ENCODE measurements around the gene RESF1. TPM values are rescaled to one million over a fixed set of nuclear protein-coding genes. Genes with fewer than 3 reads are reported as not detected.

Gene RESF1
- polyA plus RNA-seq, 3 donors: 26.8 to 82.9 (median 32.7) TPM

DNA sequence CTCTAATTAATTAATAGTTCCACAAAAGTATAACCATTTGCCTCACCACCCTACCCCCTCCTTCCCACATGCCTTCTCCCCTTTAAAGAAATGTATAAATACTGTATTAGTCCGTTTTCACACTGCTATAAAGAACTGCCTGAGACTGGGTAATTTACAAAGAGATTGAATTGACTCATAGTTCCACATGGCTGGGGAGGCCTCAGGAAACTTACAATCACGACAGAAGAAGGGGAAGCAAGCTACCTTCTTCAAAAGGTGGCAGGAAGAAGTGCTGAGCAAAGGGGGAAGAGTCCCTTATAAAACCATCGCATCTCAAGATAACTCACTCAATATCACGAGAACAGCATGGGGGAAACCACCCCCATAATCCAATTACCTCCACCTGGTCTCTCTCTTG lies 8.2 kb upstream of the RESF1 start:
- Histone ChIP-seq H2AFZ (ENCODE audit: insufficient read depth, low read depth, low read length, poor library complexity, severe bottlenecking) (no peak overlapping the region), H3K9ac (ENCODE audit: insufficient read depth, low read length, poor library complexity, severe bottlenecking) (no peak overlapping the region), H4K20me1 (ENCODE audit: insufficient read depth, low read length) (no peaks in the 10 kb centered on the region), H3K4me2 (replicated peaks; ENCODE audit: extremely low read depth, low read length, poor library complexity, severe bottlenecking) (no peak overlapping the region), H3K36me3 (replicated peaks in 1 of 2; ENCODE audit: control insufficient read depth in 1 of 2, insufficient read depth in 2 of 2, low read length in 2 of 2) (no peaks in the 10 kb centered on the region), H3K79me2 (ENCODE audit: insufficient read depth, low read length) (no peaks in the 10 kb centered on the region), H3K4me3 (replicated peaks in 1 of 3; ENCODE audit: low read depth in 2 of 3, low read length in 3 of 3) (no peak overlapping the region), H3K27ac (ENCODE audit: low read depth in 1 of 2, low read length in 2 of 2) (no peak overlapping the region), H3K27me3 (ENCODE audit: control insufficient read depth in 2 of 2, insufficient read depth in 2 of 2, low read length in 2 of 2) (no peaks in the 10 kb centered on the region), H3K4me1 (ENCODE audit: control insufficient read depth in 1 of 2, insufficient read depth in 2 of 2, low read length in 2 of 2) (peaks cover 0 to 7% of the 10 kb centered on the region in 2 donors), H3K9me3 (replicated peaks in 1 of 2; ENCODE audit: control insufficient read depth in 1 of 2, insufficient read depth in 1 of 2, low read length in 2 of 2) (peaks cover 38 to 45% of the 10 kb centered on the region in 2 donors)
- peaks cover 14% of the 10 kb centered on the region for H3K4me1 Mint-ChIP-seq
- TF ChIP-seq, protein P1, sequence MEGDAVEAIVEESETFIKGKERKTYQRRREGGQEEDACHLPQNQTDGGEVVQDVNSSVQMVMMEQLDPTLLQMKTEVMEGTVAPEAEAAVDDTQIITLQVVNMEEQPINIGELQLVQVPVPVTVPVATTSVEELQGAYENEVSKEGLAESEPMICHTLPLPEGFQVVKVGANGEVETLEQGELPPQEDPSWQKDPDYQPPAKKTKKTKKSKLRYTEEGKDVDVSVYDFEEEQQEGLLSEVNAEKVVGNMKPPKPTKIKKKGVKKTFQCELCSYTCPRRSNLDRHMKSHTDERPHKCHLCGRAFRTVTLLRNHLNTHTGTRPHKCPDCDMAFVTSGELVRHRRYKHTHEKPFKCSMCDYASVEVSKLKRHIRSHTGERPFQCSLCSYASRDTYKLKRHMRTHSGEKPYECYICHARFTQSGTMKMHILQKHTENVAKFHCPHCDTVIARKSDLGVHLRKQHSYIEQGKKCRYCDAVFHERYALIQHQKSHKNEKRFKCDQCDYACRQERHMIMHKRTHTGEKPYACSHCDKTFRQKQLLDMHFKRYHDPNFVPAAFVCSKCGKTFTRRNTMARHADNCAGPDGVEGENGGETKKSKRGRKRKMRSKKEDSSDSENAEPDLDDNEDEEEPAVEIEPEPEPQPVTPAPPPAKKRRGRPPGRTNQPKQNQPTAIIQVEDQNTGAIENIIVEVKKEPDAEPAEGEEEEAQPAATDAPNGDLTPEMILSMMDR (IDR thresholded peaks at IDR 0.05): no peak
- H3K9me3 Mint-ChIP-seq: peaks cover 33 to 60% (median 46%) of the 10 kb centered on the region in 7 donors
- intact Hi-C loops (cut with micrococcal nuclease): no loop called here
- H3K27me3 Mint-ChIP-seq (ENCODE audit: low read depth in 3 of 3): peaks cover 0 to 3% (median 0%) of the 10 kb centered on the region in 3 donors
- WGBS (ENCODE audit: insufficient coverage): no CpG with 5 or more reads among the region's 4 CpGs
- no peak overlapping the region for H3K4me3 Mint-ChIP-seq
- H3K36me3 Mint-ChIP-seq: peaks cover 13 to 21% of the 10 kb centered on the region in 2 donors
- H3K27ac Mint-ChIP-seq: no peak overlapping the region
- no peak for DNase-seq

DNA sequence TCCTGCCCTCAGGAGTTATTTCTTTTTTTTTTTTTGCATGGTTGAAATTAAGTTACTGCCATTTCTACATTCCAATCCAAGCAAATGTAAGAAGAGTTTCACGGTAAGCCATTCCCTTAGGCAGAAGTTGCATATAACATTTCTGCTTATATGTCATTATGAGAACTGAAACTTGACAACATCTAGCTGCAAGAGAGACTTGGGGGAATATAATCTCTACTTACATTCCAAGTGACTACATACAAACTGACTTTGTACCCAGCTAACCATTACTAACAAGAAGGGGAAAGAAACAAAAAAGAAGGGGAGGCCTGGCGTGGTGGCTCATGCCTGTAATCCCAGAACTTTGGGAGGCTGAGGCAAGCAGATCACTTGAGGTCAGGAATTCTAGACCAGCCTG lies 7.3 kb upstream of the RESF1 start:
- peaks cover 36 to 62% (median 47%) of the 10 kb centered on the region in 7 donors for H3K9me3 Mint-ChIP-seq
- peaks cover 0 to 3% (median 0%) of the 10 kb centered on the region in 3 donors for H3K27me3 Mint-ChIP-seq (ENCODE audit: low read depth in 3 of 3)
- H3K36me3 Mint-ChIP-seq: peaks cover 17 to 25% of the 10 kb centered on the region in 2 donors
- H3K9ac ChIP-seq (ENCODE audit: insufficient read depth, low read length, poor library complexity, severe bottlenecking): no peak overlapping the region
- H3K36me3 ChIP-seq (replicated peaks in 1 of 2; ENCODE audit: control insufficient read depth in 1 of 2, insufficient read depth in 2 of 2, low read length in 2 of 2): no peaks in the 10 kb centered on the region
- H3K4me3 Mint-ChIP-seq: no peak overlapping the region
- H2AFZ ChIP-seq (ENCODE audit: insufficient read depth, low read depth, low read length, poor library complexity, severe bottlenecking): no peak overlapping the region
- TF ChIP-seq, protein P1 (IDR thresholded peaks at IDR 0.05): no peak
- peaks cover 0 to 7% of the 10 kb centered on the region in 2 donors for H3K4me1 ChIP-seq (ENCODE audit: control insufficient read depth in 1 of 2, insufficient read depth in 2 of 2, low read length in 2 of 2)
- no CpG with 5 or more reads among the region's 2 CpGs for WGBS (ENCODE audit: insufficient coverage)
- H4K20me1 ChIP-seq (ENCODE audit: insufficient read depth, low read length): no peaks in the 10 kb centered on the region
- no peaks in the 10 kb centered on the region for H3K27me3 ChIP-seq (ENCODE audit: control insufficient read depth in 2 of 2, insufficient read depth in 2 of 2, low read length in 2 of 2)
- no peak for DNase-seq
- H3K27ac ChIP-seq (ENCODE audit: low read depth in 1 of 2, low read length in 2 of 2): no peak overlapping the region
- intact Hi-C loops (cut with micrococcal nuclease): no loop called here
- peaks cover 16% of the 10 kb centered on the region for H3K4me1 Mint-ChIP-seq
- H3K27ac Mint-ChIP-seq: no peak overlapping the region
- H3K4me2 ChIP-seq (replicated peaks; ENCODE audit: extremely low read depth, low read length, poor library complexity, severe bottlenecking): no peak overlapping the region
- H3K79me2 ChIP-seq (ENCODE audit: insufficient read depth, low read length): no peaks in the 10 kb centered on the region
- no peak overlapping the region for H3K4me3 ChIP-seq (replicated peaks in 1 of 3; ENCODE audit: low read depth in 2 of 3, low read length in 3 of 3)
- H3K9me3 ChIP-seq (replicated peaks in 1 of 2; ENCODE audit: control insufficient read depth in 1 of 2, insufficient read depth in 1 of 2, low read length in 2 of 2): peaks cover 37 to 45% of the 10 kb centered on the region in 2 donors
